ENCODE measurements around the gene SHISA9. TPM values are rescaled to one million over a fixed set of nuclear protein-coding genes. Genes with fewer than 3 reads are reported as not detected.

The SHISA9 gene
- total RNA-seq, 1 donor from 2014 or later = 3.0 TPM

DNA sequence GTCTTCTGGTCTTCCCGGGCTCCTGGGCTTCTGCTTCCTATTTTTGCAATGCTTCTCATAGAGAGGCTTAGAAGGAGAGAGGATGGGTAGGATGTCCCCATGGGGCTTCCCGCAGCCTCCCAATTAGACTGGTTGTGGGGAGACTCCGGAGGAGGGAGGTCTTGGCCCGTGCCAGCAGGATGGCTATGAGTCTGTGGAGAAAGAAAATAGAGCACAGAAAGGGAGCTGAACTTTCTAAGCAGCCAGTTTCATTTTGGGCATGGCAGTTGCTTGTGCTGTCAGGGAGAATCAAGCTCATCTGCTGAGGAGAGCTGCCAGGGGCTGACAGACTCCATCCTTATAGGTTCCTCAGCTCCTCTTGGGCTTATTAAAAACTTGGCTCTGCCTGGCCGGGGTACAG is 204.0 kb downstream of the SHISA9 start:
- Mint-ChIP-seq H3K27me3 (no peaks in the 10 kb centered on the region), H3K36me3 (ENCODE audit: insufficient read depth) (no peaks in the 10 kb centered on the region), H3K27ac (no peak overlapping the region), H3K4me3 (ENCODE audit: low read depth) (no peak overlapping the region), H3K9me3 (ENCODE audit: low read depth) (peaks cover 7% of the 10 kb centered on the region), H3K4me1 (ENCODE audit: low read depth) (peaks cover 6% of the 10 kb centered on the region)
- TF ChIP-seq, protein P1, sequence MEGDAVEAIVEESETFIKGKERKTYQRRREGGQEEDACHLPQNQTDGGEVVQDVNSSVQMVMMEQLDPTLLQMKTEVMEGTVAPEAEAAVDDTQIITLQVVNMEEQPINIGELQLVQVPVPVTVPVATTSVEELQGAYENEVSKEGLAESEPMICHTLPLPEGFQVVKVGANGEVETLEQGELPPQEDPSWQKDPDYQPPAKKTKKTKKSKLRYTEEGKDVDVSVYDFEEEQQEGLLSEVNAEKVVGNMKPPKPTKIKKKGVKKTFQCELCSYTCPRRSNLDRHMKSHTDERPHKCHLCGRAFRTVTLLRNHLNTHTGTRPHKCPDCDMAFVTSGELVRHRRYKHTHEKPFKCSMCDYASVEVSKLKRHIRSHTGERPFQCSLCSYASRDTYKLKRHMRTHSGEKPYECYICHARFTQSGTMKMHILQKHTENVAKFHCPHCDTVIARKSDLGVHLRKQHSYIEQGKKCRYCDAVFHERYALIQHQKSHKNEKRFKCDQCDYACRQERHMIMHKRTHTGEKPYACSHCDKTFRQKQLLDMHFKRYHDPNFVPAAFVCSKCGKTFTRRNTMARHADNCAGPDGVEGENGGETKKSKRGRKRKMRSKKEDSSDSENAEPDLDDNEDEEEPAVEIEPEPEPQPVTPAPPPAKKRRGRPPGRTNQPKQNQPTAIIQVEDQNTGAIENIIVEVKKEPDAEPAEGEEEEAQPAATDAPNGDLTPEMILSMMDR (IDR thresholded peaks at IDR 0.05; ENCODE audit: unreplicated experiment) = no peak
- DNase-seq (ENCODE audit: low spot score, unreplicated experiment) = no peak

DNA sequence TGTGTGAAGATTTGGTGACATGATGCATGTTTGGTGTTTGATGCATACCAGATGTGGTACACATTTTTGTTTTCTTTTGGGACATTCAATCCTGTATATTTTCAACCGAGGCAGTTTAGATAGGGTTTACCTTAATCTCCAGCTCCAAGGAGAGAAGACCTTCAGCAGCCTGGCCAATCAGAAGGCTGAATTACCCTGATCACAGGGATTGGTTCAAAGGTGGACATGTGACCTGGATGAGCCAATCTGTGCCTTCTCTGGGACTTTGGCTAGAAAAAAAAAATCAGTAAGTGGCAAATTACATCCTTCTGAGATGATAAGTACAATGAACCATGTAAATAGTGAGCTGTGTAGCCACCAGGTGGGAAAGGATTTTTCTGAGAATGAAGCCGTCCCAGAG is 205.1 kb downstream of the SHISA9 start:
- H3K4me1 Mint-ChIP-seq (ENCODE audit: low read depth) = peaks cover 4% of the 10 kb centered on the region
- no peak overlapping the region for H3K27ac Mint-ChIP-seq
- no peaks in the 10 kb centered on the region for H3K36me3 Mint-ChIP-seq (ENCODE audit: insufficient read depth)
- H3K4me3 Mint-ChIP-seq (ENCODE audit: low read depth) = no peak overlapping the region
- no peaks in the 10 kb centered on the region for H3K27me3 Mint-ChIP-seq
- peaks cover 7% of the 10 kb centered on the region for H3K9me3 Mint-ChIP-seq (ENCODE audit: low read depth)
- TF ChIP-seq, protein P1 (IDR thresholded peaks at IDR 0.05; ENCODE audit: unreplicated experiment) = no peak
- no peak for DNase-seq (ENCODE audit: low spot score, unreplicated experiment)

DNA sequence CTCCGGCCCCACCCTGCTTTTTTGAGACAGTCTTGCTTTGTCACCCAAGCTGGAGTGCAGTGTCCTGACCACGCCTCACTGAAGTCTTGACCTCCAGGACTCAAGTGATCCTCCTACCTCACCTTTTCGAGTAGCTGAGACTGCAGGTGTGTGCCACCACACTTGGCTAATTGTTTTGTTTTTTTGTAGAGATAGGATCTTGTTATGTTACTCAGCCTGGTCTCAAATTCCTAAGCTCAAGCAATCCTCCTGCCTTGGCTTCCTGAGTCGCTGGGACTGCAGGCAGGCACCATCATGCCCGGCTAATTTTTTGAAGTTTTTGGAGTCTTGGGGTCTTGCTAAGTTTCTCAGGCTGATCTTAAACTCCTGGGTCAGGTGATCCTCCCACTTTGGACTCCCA is 206.7 kb downstream of the SHISA9 start:
- Mint-ChIP-seq H3K36me3 (ENCODE audit: insufficient read depth) (no peaks in the 10 kb centered on the region), H3K4me1 (ENCODE audit: low read depth) (peaks cover 4% of the 10 kb centered on the region), H3K4me3 (ENCODE audit: low read depth) (no peak overlapping the region), H3K9me3 (ENCODE audit: low read depth) (peaks cover 7% of the 10 kb centered on the region), H3K27me3 (no peaks in the 10 kb centered on the region), H3K27ac (no peak overlapping the region)
- TF ChIP-seq, protein P1 (IDR thresholded peaks at IDR 0.05; ENCODE audit: unreplicated experiment) = no peak
- no peak for DNase-seq (ENCODE audit: low spot score, unreplicated experiment)

DNA sequence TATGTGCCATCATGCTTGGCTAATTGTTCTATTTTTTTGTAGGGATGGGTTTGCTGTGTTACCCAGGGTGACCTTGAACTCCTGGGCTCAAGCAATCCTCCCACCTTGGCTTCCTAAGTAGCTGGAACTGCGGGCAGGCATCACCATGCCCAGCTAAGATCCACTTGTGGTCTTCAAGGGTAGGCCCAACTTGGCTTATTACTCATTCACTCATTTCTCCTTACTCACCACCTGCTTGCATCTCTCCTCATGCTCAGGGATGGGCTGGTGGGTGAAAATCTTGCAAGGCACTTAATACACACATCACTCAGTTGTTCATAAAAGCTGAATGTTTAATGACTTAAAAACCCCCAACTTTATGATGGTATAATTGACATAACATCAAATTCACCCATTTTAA is 207.8 kb downstream of the SHISA9 start:
- H3K4me1 Mint-ChIP-seq (ENCODE audit: low read depth) = peaks cover 4% of the 10 kb centered on the region
- TF ChIP-seq, protein P1 (IDR thresholded peaks at IDR 0.05; ENCODE audit: unreplicated experiment) = no peak
- DNase-seq (ENCODE audit: low spot score, unreplicated experiment) = no peak
- H3K4me3 Mint-ChIP-seq (ENCODE audit: low read depth) = no peak overlapping the region
- H3K36me3 Mint-ChIP-seq (ENCODE audit: insufficient read depth) = no peaks in the 10 kb centered on the region
- no peak overlapping the region for H3K27ac Mint-ChIP-seq
- H3K9me3 Mint-ChIP-seq (ENCODE audit: low read depth) = peaks cover 7% of the 10 kb centered on the region
- no peaks in the 10 kb centered on the region for H3K27me3 Mint-ChIP-seq

DNA sequence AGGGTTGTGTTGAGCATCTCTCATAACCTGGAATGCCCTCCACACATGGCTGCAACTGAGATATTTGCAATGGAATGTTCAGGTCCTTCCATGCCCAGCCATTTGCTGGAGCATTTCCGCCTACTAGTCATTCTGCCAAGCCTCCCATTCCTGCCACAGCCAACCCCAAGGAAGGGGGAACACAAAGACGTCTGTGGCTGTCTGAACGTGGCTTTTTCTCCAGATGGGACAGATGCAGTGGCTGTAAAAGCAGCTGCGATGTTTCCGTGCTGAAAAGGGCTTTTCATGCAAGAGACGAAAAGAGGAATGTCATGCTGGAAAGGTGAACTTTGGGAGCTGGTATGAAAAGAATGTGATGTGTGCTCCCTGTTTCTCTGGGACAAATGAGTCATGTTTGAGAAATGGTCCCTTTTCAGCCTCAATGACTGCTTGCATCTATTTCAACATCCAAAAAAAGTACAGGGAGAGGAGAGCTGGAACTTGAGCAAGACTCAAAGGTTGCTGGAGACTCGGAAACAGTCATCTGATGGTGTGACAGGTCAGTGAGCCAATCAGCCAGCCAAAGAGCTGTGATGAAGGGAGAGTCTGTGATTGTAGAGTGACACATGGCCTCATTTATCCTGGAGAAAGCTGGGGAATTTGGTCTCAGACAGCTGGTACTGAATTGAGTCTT is 208.9 kb downstream of the SHISA9 start:
- TF ChIP-seq, protein P1 (IDR thresholded peaks at IDR 0.05; ENCODE audit: unreplicated experiment) = no peak
- Mint-ChIP-seq H3K9me3 (ENCODE audit: low read depth) (peaks cover 7% of the 10 kb centered on the region), H3K27me3 (no peaks in the 10 kb centered on the region), H3K36me3 (ENCODE audit: insufficient read depth) (peaks cover 1% of the 10 kb centered on the region), H3K4me1 (ENCODE audit: low read depth) (peaks cover 4% of the 10 kb centered on the region), H3K27ac (no peak overlapping the region), H3K4me3 (ENCODE audit: low read depth) (no peak overlapping the region)
- no peak for DNase-seq (ENCODE audit: low spot score, unreplicated experiment)

Measured in progenitor cell of endocrine pancreas (in vitro differentiated cells).